NK-92 (cell line): ENCODE measurements around the gene REX1BD.
"Not testable (repeated sequence)": the region's sequence is repeated elsewhere in the genome, so short reads cannot be mapped to it uniquely, and the experiment has no call there.

Source experiments
- DNase-seq: peaks from one replicate; lab custom pipeline; 2025; ENCODE audit not compliant: unreplicated experiment; lab: John Stamatoyannopoulos, UW

REX1BD gene

GRCh38 chr19:18600692-18601397, 12.2 kb downstream of the REX1BD start:
- not testable (repeated sequence) for DNase-seq

- DNase-seq: no peak
Measured at GRCh38 chr19:18601875-18602274, 13.3 kb downstream of the REX1BD start.

- no peak for DNase-seq
Measured at GRCh38 chr19:18603255-18603957, 14.8 kb downstream of the REX1BD start.

- no peak for DNase-seq
Measured at GRCh38 chr19:18603958-18604819, 15.6 kb downstream of the REX1BD start.

- DNase-seq: no peak
Measured at GRCh38 chr19:18604820-18605159, 16.2 kb downstream of the REX1BD start.

- no peak for DNase-seq
Measured at GRCh38 chr19:18605196-18605545, 16.6 kb downstream of the REX1BD start.

- no peak for DNase-seq
Measured at GRCh38 chr19:18605546-18606280, 17.1 kb downstream of the REX1BD start.

- no peak for DNase-seq
Measured at GRCh38 chr19:18606281-18607225, 18.0 kb downstream of the REX1BD start, which contains the start of gene CRLF1. CRLF1 (minus strand) TSS chr19:18606799; CDS start chr19:18606656, 143 bp downstream.

- no peak for DNase-seq
Measured at GRCh38 chr19:18607226-18608101, 18.9 kb downstream of the REX1BD start.

- DNase-seq: no peak
Measured at GRCh38 chr19:18608102-18608804, 19.7 kb downstream of the REX1BD start.

GRCh38 chr19:18608805-18609716, 20.5 kb downstream of the REX1BD start:
- no peak for DNase-seq

- no peak for DNase-seq
Measured at GRCh38 chr19:18609717-18610051, 21.1 kb downstream of the REX1BD start.

GRCh38 chr19:18610245-18610555, 21.6 kb downstream of the REX1BD start:
- no peak for DNase-seq

GRCh38 chr19:18610556-18611326, 22.1 kb downstream of the REX1BD start:
- DNase-seq: no peak

GRCh38 chr19:18611327-18612050, 22.9 kb downstream of the REX1BD start:
- DNase-seq: no peak

- DNase-seq: no peak
Measured at GRCh38 chr19:18612051-18612771, 23.6 kb downstream of the REX1BD start.
